ENCODE results near the gene APOC3. TPM values are rescaled to one million over a fixed set of nuclear protein-coding genes. Genes with fewer than 3 reads are reported as not detected.

The APOC3 gene
- total RNA-seq, 1 experiment from 2014 or later: 3.5 TPM

GRCh38 chr11:116868066-116868465 is 38.4 kb downstream of the APOC3 start:
- BruUV-seq (replicated peaks): no TSS peak
- POLR2A ChIA-PET: no interaction called here
- intact Hi-C loops (cut with micrococcal nuclease): no loop called here

More at GRCh38 chr11:116868066-116868465, 38.4 kb downstream of the APOC3 start:
- Histone ChIP-seq H2AFZ (ENCODE audit: low read depth, low read length, poor library complexity, severe bottlenecking) (no peak overlapping the region), H4K20me1 (ENCODE audit: insufficient read depth) (no peaks in the 10 kb centered on the region), H3K27me3 (ENCODE audit: insufficient read depth, low read length) (no peaks in the 10 kb centered on the region), H3K4me2 (ENCODE audit: low read length) (no peak overlapping the region), H3K4me1 (ENCODE audit: control insufficient read depth in 1 of 2, insufficient read depth in 2 of 2, low read length in 2 of 2) (no peaks in the 10 kb centered on the region), H3K79me2 (ENCODE audit: insufficient read depth, low read length) (no peaks in the 10 kb centered on the region), H3K4me3 (replicated peaks in 1 of 2; ENCODE audit: low read depth in 1 of 2, low read length in 2 of 2) (no peak overlapping the region), H3K36me3 (ENCODE audit: control insufficient read depth in 1 of 2, insufficient read depth in 2 of 2, low read length in 2 of 2) (peaks cover 4 to 19% of the 10 kb centered on the region in 2 experiments; a peak in 1 of 4 replicates), H3K27ac (ENCODE audit: low read depth, low read length) (no peak overlapping the region), H3K9me3 (ENCODE audit: control insufficient read depth in 1 of 2, insufficient read depth in 1 of 2, low read depth in 1 of 2, low read length in 2 of 2) (no peaks in the 10 kb centered on the region), H3K9ac (ENCODE audit: low read length) (no peak overlapping the region), H3K9me2 (ENCODE audit: insufficient read depth) (no peaks in the 10 kb centered on the region)
- ChIA-PET RAD21 (ENCODE audit: low non-redundant PET in 1 of 2, low total read pairs in 2 of 2, uncharacterized antibody in 2 of 2, unreplicated experiment in 2 of 2) (no interaction called here), CTCF (no interaction called here)
- ATAC-seq (no peak), DNase-seq (ENCODE audit: low read depth, low spot score) (no peak)
- TF ChIP-seq SRF (IDR thresholded peaks at IDR 0.05; ENCODE audit: low read depth) (no peak), CEBPB (IDR thresholded peaks at IDR 0.05; ENCODE audit: low read depth) (no peak), SP1 (IDR thresholded peaks at IDR 0.05; ENCODE audit: low read depth) (no peak), YY1 (IDR thresholded peaks at IDR 0.05; ENCODE audit: extremely low read depth, insufficient replicate concordance, low read depth, low read length) (no peak), SIN3A (IDR thresholded peaks at IDR 0.05; ENCODE audit: low read depth) (no peak), ZFX (IDR thresholded peaks at IDR 0.05) (no peak), REST (IDR thresholded peaks at IDR 0.05; ENCODE audit: low read depth) (no peak), CTCF (IDR thresholded peaks at IDR 0.05 in 2 of 3, conservative IDR thresholded peaks at IDR 0.05 in 1 of 3; ENCODE audit: borderline replicate concordance in 1 of 3, insufficient read depth in 1 of 3, low read depth in 2 of 3, low read length in 2 of 3) (no peak), POLR2A (IDR thresholded peaks at IDR 0.05; ENCODE audit: borderline replicate concordance, extremely low read depth, insufficient read depth, insufficient read length) (no peak), CBX3 (IDR thresholded peaks at IDR 0.05; ENCODE audit: low read depth) (no peak), ZNF274 (IDR thresholded peaks at IDR 0.05; ENCODE audit: low read depth, low read length) (no peak), RAD21 (IDR thresholded peaks at IDR 0.05; ENCODE audit: low read depth) (no peak), ZBTB33 (IDR thresholded peaks at IDR 0.05; ENCODE audit: extremely low read depth, insufficient replicate concordance, low read length) (no peak), EZH2phosphoT487 (IDR thresholded peaks at IDR 0.05; ENCODE audit: borderline replicate concordance) (no peak), EGR1 (IDR thresholded peaks at IDR 0.05; ENCODE audit: low read depth) (no peak), EZH2 (IDR thresholded peaks at IDR 0.05) (no peak)

All from HCT116 (cell line).